GM12892 (cell line): ENCODE measurements around the gene GALNT9.

Experiments used
- POLR2A ChIP-seq: IDR thresholded peaks from 2 replicates; pipeline ENCODE4 v1.6.1; 2011; ENCODE audit warnings: low read depth, low read length, control low read depth
- POLR2AphosphoS5 ChIP-seq: IDR thresholded peaks from 2 replicates; pipeline ENCODE4 v1.6.1; 2011; ENCODE audit warnings: low read depth, low read length, control low read depth

DNA sequence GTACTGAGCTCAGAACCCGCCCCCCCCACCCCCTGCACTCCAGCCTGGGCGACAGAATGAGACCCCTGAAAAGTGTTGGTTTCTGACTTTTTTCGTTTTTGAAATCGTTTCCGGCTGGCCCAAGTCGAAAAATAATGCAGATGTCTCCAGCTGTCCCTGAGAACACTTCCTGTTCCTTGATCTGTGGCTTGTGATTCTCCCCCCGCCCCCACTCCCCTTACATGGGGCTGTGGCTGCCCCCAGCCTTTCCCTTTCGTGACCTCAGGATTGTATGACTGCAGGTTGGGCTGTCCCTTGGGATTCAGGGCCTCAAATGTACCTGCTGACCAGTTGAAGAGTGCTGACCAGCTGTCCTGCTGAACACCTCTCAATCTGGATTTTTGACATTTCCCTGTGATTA lies 151.1 kb downstream of the GALNT9 start:
- TF ChIP-seq POLR2A: no peak
- no peak for TF ChIP-seq POLR2AphosphoS5
